Stimulated activated naive CD4-positive, alpha-beta T cell treated with Interleukin-2 at 50 U/mL for 16 hours (primary cell): ENCODE measurements around the gene ATG4C.
"Not testable (repeated sequence)": the region's sequence is repeated elsewhere in the genome, so short reads cannot be mapped to it uniquely, and the experiment has no call there.

Experiments
- DNase-seq: peaks from one replicate; lab custom pipeline; 2025; lab: John Stamatoyannopoulos, UW

ATG4C gene

GRCh38 chr1:62783736-62784508, at the start of gene ATG4C:
Gene ATG4C (plus strand): TSS chr1:62784132. CDS start chr1:62803787, 19,655 bp downstream.
- peak; percentile 91 for DNase-seq

GRCh38 chr1:62735491-62736171, 48.3 kb upstream of the ATG4C start:
- DNase-seq: no peak

GRCh38 chr1:62740701-62741100, 43.2 kb upstream of the ATG4C start:
- not testable (repeated sequence) for DNase-seq

GRCh38 chr1:62744611-62745577, 39.0 kb upstream of the ATG4C start:
- no peak for DNase-seq

- no peak for DNase-seq
Observed at GRCh38 chr1:62746086-62746808, 37.7 kb upstream of the ATG4C start.

GRCh38 chr1:62746809-62747138, 37.2 kb upstream of the ATG4C start:
- DNase-seq: no peak

GRCh38 chr1:62753031-62753965, 30.6 kb upstream of the ATG4C start:
- DNase-seq: no peak

- not testable (repeated sequence) for DNase-seq
Observed at GRCh38 chr1:62754938-62755337, 29.0 kb upstream of the ATG4C start.

- not testable (repeated sequence) for DNase-seq
Observed at GRCh38 chr1:62756255-62756884, 27.6 kb upstream of the ATG4C start.

- not testable (repeated sequence) for DNase-seq
Observed at GRCh38 chr1:62759232-62759875, 24.6 kb upstream of the ATG4C start.

- DNase-seq: not testable (repeated sequence)
Observed at GRCh38 chr1:62760021-62760782, 23.7 kb upstream of the ATG4C start.

- not testable (repeated sequence) for DNase-seq
Observed at GRCh38 chr1:62761223-62761870, 22.6 kb upstream of the ATG4C start.

GRCh38 chr1:62762027-62762426, 21.9 kb upstream of the ATG4C start:
- not testable (repeated sequence) for DNase-seq

GRCh38 chr1:62765981-62766380, 18.0 kb upstream of the ATG4C start:
- DNase-seq: no peak

- DNase-seq: not testable (repeated sequence)
Observed at GRCh38 chr1:62768551-62768950, 15.4 kb upstream of the ATG4C start.

- no peak for DNase-seq
Observed at GRCh38 chr1:62772607-62773295, 11.2 kb upstream of the ATG4C start.

- DNase-seq: no peak
Observed at GRCh38 chr1:62774006-62774405, 9.9 kb upstream of the ATG4C start.
